ENCODE results near the gene SNAI3.
A peak's percentile ranks its signal among the peaks of the same experiment; 100 is the strongest.

Gene SNAI3

GRCh38 chr16:88650749-88651275 lies 35.5 kb downstream of the SNAI3 start, which contains the start of gene CYBA (continued):
- TF ChIP-seq, protein P1, sequence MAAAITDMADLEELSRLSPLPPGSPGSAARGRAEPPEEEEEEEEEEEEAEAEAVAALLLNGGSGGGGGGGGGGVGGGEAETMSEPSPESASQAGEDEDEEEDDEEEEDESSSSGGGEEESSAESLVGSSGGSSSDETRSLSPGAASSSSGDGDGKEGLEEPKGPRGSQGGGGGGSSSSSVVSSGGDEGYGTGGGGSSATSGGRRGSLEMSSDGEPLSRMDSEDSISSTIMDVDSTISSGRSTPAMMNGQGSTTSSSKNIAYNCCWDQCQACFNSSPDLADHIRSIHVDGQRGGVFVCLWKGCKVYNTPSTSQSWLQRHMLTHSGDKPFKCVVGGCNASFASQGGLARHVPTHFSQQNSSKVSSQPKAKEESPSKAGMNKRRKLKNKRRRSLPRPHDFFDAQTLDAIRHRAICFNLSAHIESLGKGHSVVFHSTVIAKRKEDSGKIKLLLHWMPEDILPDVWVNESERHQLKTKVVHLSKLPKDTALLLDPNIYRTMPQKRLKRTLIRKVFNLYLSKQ (tag by site-specific recombination; IDR thresholded peaks at IDR 0.05; ENCODE audit: borderline replicate concordance): no peak
- TF ChIP-seq, protein P2, sequence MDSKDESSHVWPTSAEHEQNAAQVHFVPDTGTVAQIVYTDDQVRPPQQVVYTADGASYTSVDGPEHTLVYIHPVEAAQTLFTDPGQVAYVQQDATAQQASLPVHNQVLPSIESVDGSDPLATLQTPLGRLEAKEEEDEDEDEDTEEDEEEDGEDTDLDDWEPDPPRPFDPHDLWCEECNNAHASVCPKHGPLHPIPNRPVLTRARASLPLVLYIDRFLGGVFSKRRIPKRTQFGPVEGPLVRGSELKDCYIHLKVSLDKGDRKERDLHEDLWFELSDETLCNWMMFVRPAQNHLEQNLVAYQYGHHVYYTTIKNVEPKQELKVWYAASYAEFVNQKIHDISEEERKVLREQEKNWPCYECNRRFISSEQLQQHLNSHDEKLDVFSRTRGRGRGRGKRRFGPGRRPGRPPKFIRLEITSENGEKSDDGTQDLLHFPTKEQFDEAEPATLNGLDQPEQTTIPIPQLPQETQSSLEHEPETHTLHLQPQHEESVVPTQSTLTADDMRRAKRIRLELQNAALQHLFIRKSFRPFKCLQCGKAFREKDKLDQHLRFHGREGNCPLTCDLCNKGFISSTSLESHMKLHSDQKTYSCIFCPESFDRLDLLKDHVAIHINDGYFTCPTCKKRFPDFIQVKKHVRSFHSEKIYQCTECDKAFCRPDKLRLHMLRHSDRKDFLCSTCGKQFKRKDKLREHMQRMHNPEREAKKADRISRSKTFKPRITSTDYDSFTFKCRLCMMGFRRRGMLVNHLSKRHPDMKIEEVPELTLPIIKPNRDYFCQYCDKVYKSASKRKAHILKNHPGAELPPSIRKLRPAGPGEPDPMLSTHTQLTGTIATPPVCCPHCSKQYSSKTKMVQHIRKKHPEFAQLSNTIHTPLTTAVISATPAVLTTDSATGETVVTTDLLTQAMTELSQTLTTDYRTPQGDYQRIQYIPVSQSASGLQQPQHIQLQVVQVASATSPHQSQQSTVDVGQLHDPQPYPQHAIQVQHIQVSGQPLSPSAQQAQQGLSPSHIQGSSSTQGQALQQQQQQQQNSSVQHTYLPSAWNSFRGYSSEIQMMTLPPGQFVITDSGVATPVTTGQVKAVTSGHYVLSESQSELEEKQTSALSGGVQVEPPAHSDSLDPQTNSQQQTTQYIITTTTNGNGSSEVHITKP (tag by site-specific recombination; IDR thresholded peaks at IDR 0.05): no peak
- TF ChIP-seq ZSCAN16 (tag by site-specific recombination; IDR thresholded peaks at IDR 0.05): no peak
- no peak for TF ChIP-seq ZNF426 (tag by site-specific recombination; IDR thresholded peaks at IDR 0.05)
- peak; percentile 53; the same call in 1 of the 2 replicates for TF ChIP-seq KLF7 (tag by site-specific recombination; IDR thresholded peaks at IDR 0.05; ENCODE audit: borderline replicate concordance)
- no peak for TF ChIP-seq ZNF529 (tag by site-specific recombination; IDR thresholded peaks at IDR 0.05; ENCODE audit: insufficient replicate concordance)
- TF ChIP-seq ZNF184 (tag by site-specific recombination; IDR thresholded peaks at IDR 0.05): no peak
- TF ChIP-seq PATZ1 (tag by site-specific recombination; IDR thresholded peaks at IDR 0.05): peak; percentile 30
- TF ChIP-seq ZNF169 (tag by site-specific recombination; IDR thresholded peaks at IDR 0.05): no peak
- TF ChIP-seq ZNF514 (tag by site-specific recombination; IDR thresholded peaks at IDR 0.05): no peak
- TF ChIP-seq ZNF10 (tag by site-specific recombination; IDR thresholded peaks at IDR 0.05): no peak
- no peak for TF ChIP-seq ZSCAN18 (tag by site-specific recombination; IDR thresholded peaks at IDR 0.05)
- TF ChIP-seq ZBTB26 (tag by site-specific recombination; optimal IDR thresholded peaks at IDR 0.05): peak; percentile 66
- TF ChIP-seq SP3 (tag by site-specific recombination; IDR thresholded peaks at IDR 0.05): peak; percentile 58; the same call in 1 of the 2 replicates
- TF ChIP-seq ZNF747 (tag by site-specific recombination; IDR thresholded peaks at IDR 0.05): no peak
- no peak for TF ChIP-seq ZNF341 (tag by site-specific recombination; IDR thresholded peaks at IDR 0.05; ENCODE audit: low read depth)
- TF ChIP-seq KLF10 (tag by site-specific recombination; IDR thresholded peaks at IDR 0.05): no peak
- no peak for TF ChIP-seq KLF17 (tag by site-specific recombination; IDR thresholded peaks at IDR 0.05)
- TF ChIP-seq ZNF48 (tag by site-specific recombination; IDR thresholded peaks at IDR 0.05): no peak
- TF ChIP-seq OVOL3 (tag by site-specific recombination; IDR thresholded peaks at IDR 0.05): no peak
- TF ChIP-seq GFI1B (tag by site-specific recombination; IDR thresholded peaks at IDR 0.05): no peak
- TF ChIP-seq ZEB2 (tag by site-specific recombination; IDR thresholded peaks at IDR 0.05): 0 out of 2 replicates have a peak, but pooled peaks have one; percentile 20
- TF ChIP-seq ZNF23 (tag by site-specific recombination; IDR thresholded peaks at IDR 0.05; ENCODE audit: borderline replicate concordance): no peak
- TF ChIP-seq, protein P3, sequence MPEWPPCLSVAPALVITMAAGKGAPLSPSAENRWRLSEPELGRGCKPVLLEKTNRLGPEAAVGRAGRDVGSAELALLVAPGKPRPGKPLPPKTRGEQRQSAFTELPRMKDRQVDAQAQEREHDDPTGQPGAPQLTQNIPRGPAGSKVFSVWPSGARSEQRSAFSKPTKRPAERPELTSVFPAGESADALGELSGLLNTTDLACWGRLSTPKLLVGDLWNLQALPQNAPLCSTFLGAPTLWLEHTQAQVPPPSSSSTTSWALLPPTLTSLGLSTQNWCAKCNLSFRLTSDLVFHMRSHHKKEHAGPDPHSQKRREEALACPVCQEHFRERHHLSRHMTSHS (tag by site-specific recombination; IDR thresholded peaks at IDR 0.05): no peak
- TF ChIP-seq, protein P4, sequence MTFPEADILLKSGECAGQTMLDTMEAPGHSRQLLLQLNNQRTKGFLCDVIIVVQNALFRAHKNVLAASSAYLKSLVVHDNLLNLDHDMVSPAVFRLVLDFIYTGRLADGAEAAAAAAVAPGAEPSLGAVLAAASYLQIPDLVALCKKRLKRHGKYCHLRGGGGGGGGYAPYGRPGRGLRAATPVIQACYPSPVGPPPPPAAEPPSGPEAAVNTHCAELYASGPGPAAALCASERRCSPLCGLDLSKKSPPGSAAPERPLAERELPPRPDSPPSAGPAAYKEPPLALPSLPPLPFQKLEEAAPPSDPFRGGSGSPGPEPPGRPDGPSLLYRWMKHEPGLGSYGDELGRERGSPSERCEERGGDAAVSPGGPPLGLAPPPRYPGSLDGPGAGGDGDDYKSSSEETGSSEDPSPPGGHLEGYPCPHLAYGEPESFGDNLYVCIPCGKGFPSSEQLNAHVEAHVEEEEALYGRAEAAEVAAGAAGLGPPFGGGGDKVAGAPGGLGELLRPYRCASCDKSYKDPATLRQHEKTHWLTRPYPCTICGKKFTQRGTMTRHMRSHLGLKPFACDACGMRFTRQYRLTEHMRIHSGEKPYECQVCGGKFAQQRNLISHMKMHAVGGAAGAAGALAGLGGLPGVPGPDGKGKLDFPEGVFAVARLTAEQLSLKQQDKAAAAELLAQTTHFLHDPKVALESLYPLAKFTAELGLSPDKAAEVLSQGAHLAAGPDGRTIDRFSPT (tag by site-specific recombination; IDR thresholded peaks at IDR 0.05): no peak
- TF ChIP-seq KLF8 (tag by site-specific recombination; IDR thresholded peaks at IDR 0.05): peak; percentile 40; the same call in 1 of the 2 replicates
